HEK293T (cell line): ENCODE results near the gene COTL1.

Source experiments
- BHLHE40 ChIP-seq: fragments of 450-650 bp; IDR thresholded peaks from 2 replicates; pipeline ENCODE4 v1.6.1; 2016; ENCODE audit warnings: mild to moderate bottlenecking, moderate library complexity, borderline replicate concordance
- FOXM1 ChIP-seq: fragments of 450-650 bp; IDR thresholded peaks from 2 replicates; pipeline ENCODE4 v1.6.1; 2017; ENCODE audit warnings: mild to moderate bottlenecking, borderline replicate concordance
- SUZ12 ChIP-seq: fragments of 450-650 bp; IDR thresholded peaks from 2 replicates; pipeline ENCODE4 v1.6.1; 2016; ENCODE audit warnings: mild to moderate bottlenecking
- TARDBP ChIP-seq: fragments of 450-650 bp; IDR thresholded peaks from 2 replicates; pipeline ENCODE4 v1.6.1; 2016

DNA sequence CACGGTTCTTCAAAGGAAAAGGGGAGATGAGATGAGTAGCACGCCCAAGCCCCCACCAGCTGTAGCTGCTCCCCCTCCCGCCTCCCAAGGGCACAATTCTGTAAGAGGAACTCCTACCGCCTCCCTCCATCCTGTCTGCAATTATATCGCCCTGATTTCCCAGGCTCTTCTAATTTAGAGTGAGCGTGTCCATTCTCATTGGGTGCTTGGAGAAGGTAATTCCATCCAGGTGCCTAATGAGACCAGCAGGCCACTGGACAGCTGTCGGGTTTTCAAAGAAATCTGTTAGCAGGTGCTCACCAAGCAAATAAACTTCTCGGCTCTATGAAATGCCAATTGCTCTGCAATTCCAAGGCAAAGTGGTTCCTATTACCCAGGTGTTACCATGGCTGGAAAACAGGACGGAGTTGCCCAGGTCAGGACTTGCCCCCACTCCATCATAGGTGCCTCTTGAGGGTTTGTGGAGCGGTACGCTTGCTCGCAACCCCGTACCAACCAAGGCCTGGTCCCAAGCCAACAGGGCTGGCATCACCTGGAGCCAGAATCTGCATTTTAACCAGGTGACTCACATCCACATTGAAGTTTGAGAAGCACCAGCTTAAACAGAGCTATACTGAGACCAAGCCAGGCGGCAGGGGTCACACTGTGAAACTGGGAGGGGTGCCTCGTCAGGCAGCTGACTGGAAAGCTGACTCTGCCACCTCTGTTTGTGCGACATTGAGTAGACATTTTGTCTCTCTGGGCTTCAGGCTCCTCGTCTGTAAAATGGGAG is 97.0 kb downstream of the COTL1 start:
- TF ChIP-seq TARDBP (no peak), SUZ12 (no peak), BHLHE40 (no peak), FOXM1 (no peak)
